Large intestine (tissue), 3 donors: ENCODE data around the gene PPIG. TPM values are rescaled to one million over a fixed set of nuclear protein-coding genes. Genes with fewer than 3 reads are reported as not detected.
"Not testable (repeated sequence)": the region's sequence is repeated elsewhere in the genome, so short reads cannot be mapped to it uniquely, and the experiment has no call there.

ENCODE experiments used
- DNase-seq, 2 donors: peaks; one replicate each; pipeline versions ENCODE4 v3.0.0 to v3.0.0-alpha.2; 2013
- H3K27ac ChIP-seq: one replicate; pipeline ENCODE4 v1.5.1; 2013; ENCODE audit warnings: low read length
- H3K27me3 ChIP-seq: 2 replicates; pipeline ENCODE4 v1.6.1; 2013; ENCODE audit warnings: low read length; ENCODE audit not compliant: control insufficient read depth, insufficient read depth
- H3K36me3 ChIP-seq: 2 replicates; pipeline ENCODE4 v1.6.1; 2013; ENCODE audit warnings: low read length; ENCODE audit not compliant: control insufficient read depth, insufficient read depth
- H3K4me1 ChIP-seq: one replicate; pipeline ENCODE4 v1.6.1; 2013; ENCODE audit warnings: low read length; ENCODE audit not compliant: control insufficient read depth, insufficient read depth
- H3K4me3 ChIP-seq: one replicate; pipeline ENCODE4 v1.5.1; 2013; ENCODE audit warnings: low read length
- H3K9me3 ChIP-seq: one replicate; pipeline ENCODE4 v1.6.1; 2013; ENCODE audit warnings: mild to moderate bottlenecking, low read depth, low read length, moderate library complexity; ENCODE audit not compliant: control insufficient read depth
- WGBS: methylation state at CpG from one replicate; pipeline ENCODE4 v1.1.5; 2013; ENCODE audit warnings: low lambda C conversion rate; ENCODE audit not compliant: insufficient coverage; 5-methylcytosine and 5-hydroxymethylcytosine counted together
- polyA plus RNA-seq: library from polyadenylated mRNA; unstranded; fragments of 120-200 nt; gene quantifications from one replicate; pipeline ENCODE4 v1.2.1, GENCODE V29; 2013

Gene PPIG
- polyA plus RNA-seq, 1 donor, result 75.2 TPM

GRCh38 chr2:169582552-169583266, 1.4 kb upstream of the PPIG start:
- WGBS, result 100% methylated on average over 1 of the region's 10 CpGs
- not testable (repeated sequence) for H3K27ac ChIP-seq, DNase-seq

GRCh38 chr2:169583518-169583917, 633 bp upstream of the PPIG start:
- Histone ChIP-seq H3K9me3 (peaks cover 3% of the 10 kb centered on the region), H3K4me1 (peaks cover 5% of the 10 kb centered on the region), H3K36me3 (no peaks in the 10 kb centered on the region), H3K27ac (peak overlapping the region; percentile 93), H3K27me3 (no peaks in the 10 kb centered on the region), H3K4me3 (no peak overlapping the region)
- WGBS, result no CpG with 5 or more reads among the region's 5 CpGs
- DNase-seq, result no peak

More at GRCh38 chr2:169582552-169583266, 1.4 kb upstream of the PPIG start:
- not testable (repeated sequence) for H3K27me3 ChIP-seq, H3K9me3 ChIP-seq, H3K4me1 ChIP-seq, H3K4me3 ChIP-seq, H3K36me3 ChIP-seq

GRCh38 chr2:169585673-169586072, 1.5 kb downstream of the PPIG start:
- peaks cover 3% of the 10 kb centered on the region for H3K9me3 ChIP-seq
- no peaks in the 10 kb centered on the region for H3K36me3 ChIP-seq
- no peak for DNase-seq
- peak overlapping the region; percentile 90 for H3K4me3 ChIP-seq
- H3K4me1 ChIP-seq, result peaks cover 5% of the 10 kb centered on the region
- 19% methylated on average over 3 of the region's 7 CpGs for WGBS
- peak overlapping the region; percentile 93 for H3K27ac ChIP-seq
- H3K27me3 ChIP-seq, result no peaks in the 10 kb centered on the region

- no peak for DNase-seq
- no peak overlapping the region for H3K27ac ChIP-seq
- H3K36me3 ChIP-seq, result peaks cover 2% of the 10 kb centered on the region
- peaks cover 5% of the 10 kb centered on the region for H3K4me1 ChIP-seq
- WGBS, result 60% methylated on average over 1 of the region's 8 CpGs
- H3K4me3 ChIP-seq, result no peak overlapping the region
- no peaks in the 10 kb centered on the region for H3K27me3 ChIP-seq
- no peaks in the 10 kb centered on the region for H3K9me3 ChIP-seq
Observed at GRCh38 chr2:169590804-169591203, 6.7 kb downstream of the PPIG start.

GRCh38 chr2:169596546-169596945, 12.4 kb downstream of the PPIG start:
- not testable (repeated sequence) for H3K4me1 ChIP-seq, H3K36me3 ChIP-seq, H3K27ac ChIP-seq, DNase-seq, H3K27me3 ChIP-seq, H3K9me3 ChIP-seq, H3K4me3 ChIP-seq
- no CpG with 5 or more reads among the region's 7 CpGs for WGBS

- Histone ChIP-seq H3K27me3 (no peaks in the 10 kb centered on the region), H3K27ac (no peak overlapping the region), H3K9me3 (no peaks in the 10 kb centered on the region), H3K4me3 (no peak overlapping the region), H3K36me3 (no peaks in the 10 kb centered on the region), H3K4me1 (no peaks in the 10 kb centered on the region)
- no peak for DNase-seq
- 100% methylated on average over 1 of the region's 2 CpGs for WGBS
Observed at GRCh38 chr2:169598982-169599381, 14.8 kb downstream of the PPIG start.

GRCh38 chr2:169599568-169599967, 15.4 kb downstream of the PPIG start:
- H3K36me3 ChIP-seq, result peaks cover 5% of the 10 kb centered on the region
- no peaks in the 10 kb centered on the region for H3K4me1 ChIP-seq
- DNase-seq, result no peak
- no peak overlapping the region for H3K4me3 ChIP-seq
- H3K27ac ChIP-seq, result no peak overlapping the region
- H3K27me3 ChIP-seq, result no peaks in the 10 kb centered on the region
- no peaks in the 10 kb centered on the region for H3K9me3 ChIP-seq

- Histone ChIP-seq H3K4me1 (no peaks in the 10 kb centered on the region), H3K9me3 (no peaks in the 10 kb centered on the region), H3K36me3 (peaks cover 60% of the 10 kb centered on the region), H3K27me3 (no peaks in the 10 kb centered on the region), H3K4me3 (no peak overlapping the region), H3K27ac (no peak overlapping the region)
- DNase-seq, result no peak
- WGBS, result no CpG with 5 or more reads among the region's 2 CpGs
Observed at GRCh38 chr2:169609264-169609663, 25.1 kb downstream of the PPIG start.

GRCh38 chr2:169613876-169614275, 29.7 kb downstream of the PPIG start:
- WGBS, result 87% methylated on average over 2 of the region's 2 CpGs
- Histone ChIP-seq H3K4me1 (no peaks in the 10 kb centered on the region), H3K36me3 (peaks cover 47% of the 10 kb centered on the region), H3K27ac (no peak overlapping the region), H3K9me3 (no peaks in the 10 kb centered on the region), H3K4me3 (no peak overlapping the region), H3K27me3 (no peaks in the 10 kb centered on the region)
- DNase-seq, result no peak

GRCh38 chr2:169615982-169616381, 31.8 kb downstream of the PPIG start:
- H3K27ac ChIP-seq, result not testable (repeated sequence)
- no CpG with 5 or more reads among the region's 1 CpG for WGBS

GRCh38 chr2:169619946-169620345, 35.8 kb downstream of the PPIG start:
- DNase-seq, result no peak
- H3K4me3 ChIP-seq, result no peak overlapping the region
- H3K27ac ChIP-seq, result no peak overlapping the region
- no peaks in the 10 kb centered on the region for H3K9me3 ChIP-seq
- 100% methylated on average over 2 of the region's 3 CpGs for WGBS
- H3K36me3 ChIP-seq, result peaks cover 34% of the 10 kb centered on the region
- no peaks in the 10 kb centered on the region for H3K4me1 ChIP-seq
- H3K27me3 ChIP-seq, result no peaks in the 10 kb centered on the region

More at GRCh38 chr2:169615982-169616381, 31.8 kb downstream of the PPIG start:
- H3K27me3 ChIP-seq, H3K9me3 ChIP-seq, H3K4me1 ChIP-seq, DNase-seq, H3K4me3 ChIP-seq: not testable (repeated sequence)
- peaks cover 38% of the 10 kb centered on the region for H3K36me3 ChIP-seq
